NK-92 treated with Interleukin-12 subunit alpha and Interleukin-12 subunit beta, amount 100 ng/mL, for 24 hours (cell line): ENCODE data around the gene SMC1B.
"Not testable (repeated sequence)": the region's sequence is repeated elsewhere in the genome, so short reads cannot be mapped to it uniquely, and the experiment has no call there.

Source experiments
- DNase-seq: peaks from one replicate; lab custom pipeline; 2025; lab: John Stamatoyannopoulos, UW

Gene SMC1B

GRCh38 chr22:45341498-45341897, 71.9 kb downstream of the SMC1B start:
- DNase-seq: no peak

GRCh38 chr22:45340323-45340722, 73.1 kb downstream of the SMC1B start:
- no peak for DNase-seq

- no peak for DNase-seq
These were observed 74.6 kb downstream of the SMC1B start for GRCh38 chr22:45338795-45339194.

- DNase-seq: no peak
These were observed 75.9 kb downstream of the SMC1B start for GRCh38 chr22:45337536-45337935.

- no peak for DNase-seq
These were observed 76.4 kb downstream of the SMC1B start for GRCh38 chr22:45336971-45337431.

- DNase-seq: no peak
These were observed 77.4 kb downstream of the SMC1B start for GRCh38 chr22:45335854-45336522.

- no peak for DNase-seq
These were observed 78.2 kb downstream of the SMC1B start for GRCh38 chr22:45335021-45335818.

- no peak for DNase-seq
These were observed 78.9 kb downstream of the SMC1B start for GRCh38 chr22:45334528-45334927.

GRCh38 chr22:45334068-45334467, 79.3 kb downstream of the SMC1B start:
- no peak for DNase-seq

- no peak for DNase-seq
These were observed 81.4 kb downstream of the SMC1B start for GRCh38 chr22:45332001-45332400.

GRCh38 chr22:45331486-45331885, 81.9 kb downstream of the SMC1B start:
- DNase-seq: no peak

GRCh38 chr22:45330548-45330947, 82.9 kb downstream of the SMC1B start:
- DNase-seq: no peak

GRCh38 chr22:45329530-45329936, 83.9 kb downstream of the SMC1B start:
- no peak for DNase-seq

- DNase-seq: no peak
These were observed 84.4 kb downstream of the SMC1B start for GRCh38 chr22:45328822-45329529.

- DNase-seq: not testable (repeated sequence)
These were observed 85.1 kb downstream of the SMC1B start for GRCh38 chr22:45328261-45328660.

- no peak for DNase-seq
These were observed 89.1 kb downstream of the SMC1B start for GRCh38 chr22:45324311-45324711.

- DNase-seq: no peak
These were observed 89.7 kb downstream of the SMC1B start for GRCh38 chr22:45323695-45324094.

GRCh38 chr22:45322873-45323525, 90.4 kb downstream of the SMC1B start:
- DNase-seq: no peak

GRCh38 chr22:45321827-45322226, 91.6 kb downstream of the SMC1B start:
- no peak for DNase-seq

GRCh38 chr22:45320357-45320976, 92.9 kb downstream of the SMC1B start:
- DNase-seq: no peak

- DNase-seq: no peak
These were observed 94.1 kb downstream of the SMC1B start for GRCh38 chr22:45319324-45319685.
